Measurements from ENCODE around the gene CD248.
"Not testable (repeated sequence)": the region's sequence is repeated elsewhere in the genome, so short reads cannot be mapped to it uniquely, and the experiment has no call there.

Gene CD248

GRCh38 chr11:66289548-66290329, 27.1 kb downstream of the CD248 start:
- DNase-seq (ENCODE audit: low spot score), result peak; percentile 86

GRCh38 chr11:66288671-66289547, 27.9 kb downstream of the CD248 start, which contains the start of gene YIF1A:
TSS of gene YIF1A (minus strand) at chr11:66289143. CDS start at chr11:66288985, 158 bp downstream.
- DNase-seq (ENCODE audit: low spot score), result peak; percentile 100

GRCh38 chr11:66287889-66288670, 28.8 kb downstream of the CD248 start:
- DNase-seq (ENCODE audit: low spot score), result peak; percentile 24

- DNase-seq (ENCODE audit: low spot score), result no peak
Observed at GRCh38 chr11:66287211-66287888, 29.5 kb downstream of the CD248 start.

- DNase-seq (ENCODE audit: low spot score), result no peak
Observed at GRCh38 chr11:66286699-66287098, 30.1 kb downstream of the CD248 start.

- DNase-seq (ENCODE audit: low spot score), result no peak
Observed at GRCh38 chr11:66285250-66285947, 31.4 kb downstream of the CD248 start.

- no peak for DNase-seq (ENCODE audit: low spot score)
Observed at GRCh38 chr11:66284526-66285078, 32.2 kb downstream of the CD248 start.

- no peak for DNase-seq (ENCODE audit: low spot score)
Observed at GRCh38 chr11:66283461-66284105, 33.3 kb downstream of the CD248 start.

GRCh38 chr11:66282468-66283455, 34.1 kb downstream of the CD248 start:
- DNase-seq (ENCODE audit: low spot score), result peak; percentile 95

GRCh38 chr11:66281776-66282467, 34.9 kb downstream of the CD248 start:
- DNase-seq (ENCODE audit: low spot score), result no peak

- DNase-seq (ENCODE audit: low spot score), result no peak
Observed at GRCh38 chr11:66281001-66281400, 35.8 kb downstream of the CD248 start.

- DNase-seq (ENCODE audit: low spot score), result no peak
Observed at GRCh38 chr11:66280428-66280827, 36.4 kb downstream of the CD248 start.

- no peak for DNase-seq (ENCODE audit: low spot score)
Observed at GRCh38 chr11:66279092-66279734, 37.6 kb downstream of the CD248 start.

- peak; percentile 16 for DNase-seq (ENCODE audit: low spot score)
Observed at GRCh38 chr11:66278363-66279091, 38.3 kb downstream of the CD248 start.

GRCh38 chr11:66277471-66278362, 39.1 kb downstream of the CD248 start, which contains the start of gene CNIH2:
TSS of gene CNIH2 (plus strand) at chr11:66278175. CDS start at chr11:66278457, 282 bp downstream.
- DNase-seq (ENCODE audit: low spot score), result peak; percentile 78

GRCh38 chr11:66277064-66277463, 39.8 kb downstream of the CD248 start:
- not testable (repeated sequence) for DNase-seq (ENCODE audit: low spot score)
